Measurements from ENCODE around the gene MTSS2. TPM values are rescaled to one million over a fixed set of nuclear protein-coding genes. Genes with fewer than 3 reads are reported as not detected.
A peak's percentile ranks its signal among the peaks of the same experiment; 100 is the strongest.
"Not testable (repeated sequence)": the region's sequence is repeated elsewhere in the genome, so short reads cannot be mapped to it uniquely, and the experiment has no call there.

Gene MTSS2
- polyA plus RNA-seq, 1 donor from 2014 or later, result 0.06 TPM

DNA sequence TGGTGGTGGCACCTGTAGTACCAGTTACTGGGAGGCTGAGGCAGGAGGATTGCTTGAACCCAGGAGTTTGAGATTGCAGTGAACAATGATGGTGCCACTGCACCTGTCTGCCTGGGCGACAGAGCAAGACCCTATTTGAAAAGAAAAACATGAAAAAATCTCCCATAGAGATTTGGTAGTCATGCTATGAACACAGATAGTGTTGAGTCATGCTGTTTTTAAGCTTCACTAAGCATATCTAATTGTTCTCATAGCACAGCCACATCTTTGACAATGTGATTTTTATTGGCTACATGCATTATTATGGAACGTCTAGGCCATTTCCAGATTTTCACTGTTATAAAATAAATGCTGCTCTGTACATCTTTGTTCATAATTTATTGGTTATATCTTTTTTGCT is 33.5 kb downstream of the MTSS2 start:
- Mint-ChIP-seq H3K4me1 (peaks cover 0 to 5% (median 5%) of the 10 kb centered on the region in 3 donors), H3K36me3 (no peaks in the 10 kb centered on the region), H3K9me3 (no peaks in the 10 kb centered on the region), H3K4me3 (peak overlapping the region in 1 of 4 donors; percentile 20), H3K27me3 (peaks cover 4% of the 10 kb centered on the region), H3K27ac (no peak overlapping the region)

DNA sequence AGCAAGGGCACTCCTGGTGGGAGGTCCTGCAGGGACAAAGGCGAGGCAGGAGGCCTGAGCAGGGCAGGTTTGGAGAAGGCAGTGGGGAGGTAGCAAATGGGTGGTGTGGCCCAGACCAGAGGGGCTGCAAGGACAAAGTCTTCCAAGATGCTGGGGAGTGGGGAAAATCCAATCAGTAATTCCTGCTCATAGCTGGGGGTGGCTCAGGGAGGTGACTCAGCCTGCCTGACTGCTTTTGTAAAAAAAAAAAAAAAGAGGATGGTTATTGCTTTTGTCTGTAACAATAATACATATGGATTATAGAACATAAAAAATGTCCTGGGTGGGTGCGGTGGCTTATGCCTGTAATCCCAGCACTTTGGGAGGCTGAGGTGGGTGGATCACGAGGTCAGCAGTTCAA is 34.3 kb downstream of the MTSS2 start:
- Mint-ChIP-seq H3K36me3 (no peaks in the 10 kb centered on the region), H3K9me3 (no peaks in the 10 kb centered on the region), H3K27me3 (peaks cover 4% of the 10 kb centered on the region), H3K4me3 (no peak overlapping the region), H3K4me1 (peaks cover 0 to 5% (median 5%) of the 10 kb centered on the region in 3 donors), H3K27ac (no peak overlapping the region)

DNA sequence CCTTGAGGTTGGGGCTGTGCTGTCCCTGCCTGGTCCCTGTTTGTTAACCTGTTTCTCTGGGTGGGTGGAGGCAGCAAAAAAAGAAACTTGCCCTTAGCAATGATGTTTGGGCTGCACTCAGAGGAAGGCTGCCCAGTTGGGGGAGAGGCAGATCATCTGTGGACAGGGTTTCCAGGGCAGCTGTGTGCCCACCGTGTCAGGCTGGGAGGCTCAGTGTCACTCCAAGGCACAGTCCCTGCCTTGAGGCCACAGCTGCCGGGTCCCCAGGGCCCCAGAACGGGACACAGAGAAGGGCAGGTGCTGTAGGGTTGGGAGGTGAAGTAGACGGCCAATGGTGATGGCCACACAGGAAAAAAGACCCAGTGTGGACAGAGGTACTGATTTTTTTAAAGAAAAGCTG is 35.6 kb downstream of the MTSS2 start:
- H3K27ac Mint-ChIP-seq, result no peak overlapping the region
- H3K4me1 Mint-ChIP-seq, result peaks cover 0 to 5% (median 5%) of the 10 kb centered on the region in 3 donors
- H3K4me3 Mint-ChIP-seq, result no peak overlapping the region
- no peaks in the 10 kb centered on the region for H3K9me3 Mint-ChIP-seq
- peaks cover 4% of the 10 kb centered on the region for H3K27me3 Mint-ChIP-seq
- peaks cover 1% of the 10 kb centered on the region for H3K36me3 Mint-ChIP-seq

DNA sequence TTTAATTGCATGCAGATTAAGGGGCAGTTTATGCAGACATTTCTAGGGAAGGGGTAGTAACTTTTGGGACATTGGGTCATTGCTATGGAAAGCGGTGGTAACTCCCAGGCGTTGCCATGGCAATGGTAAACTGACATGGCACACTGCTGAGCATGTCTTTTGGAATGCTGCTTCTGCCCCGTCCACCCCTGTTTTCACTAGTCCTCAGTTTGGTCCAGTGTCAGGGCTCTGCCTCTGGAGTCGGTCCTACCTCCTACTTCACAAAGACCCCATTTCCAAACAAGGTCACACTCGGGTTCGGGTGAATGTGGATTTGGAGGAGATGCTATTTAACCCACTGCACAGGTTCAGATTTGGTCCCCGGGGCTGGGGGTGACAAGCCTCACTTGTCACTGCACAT is 36.6 kb downstream of the MTSS2 start:
- no peaks in the 10 kb centered on the region for H3K9me3 Mint-ChIP-seq
- peaks cover 1% of the 10 kb centered on the region for H3K36me3 Mint-ChIP-seq
- H3K27me3 Mint-ChIP-seq, result peaks cover 4% of the 10 kb centered on the region
- no peak overlapping the region for H3K27ac Mint-ChIP-seq
- peaks cover 0 to 5% (median 5%) of the 10 kb centered on the region in 3 donors for H3K4me1 Mint-ChIP-seq
- H3K4me3 Mint-ChIP-seq, result no peak overlapping the region

DNA sequence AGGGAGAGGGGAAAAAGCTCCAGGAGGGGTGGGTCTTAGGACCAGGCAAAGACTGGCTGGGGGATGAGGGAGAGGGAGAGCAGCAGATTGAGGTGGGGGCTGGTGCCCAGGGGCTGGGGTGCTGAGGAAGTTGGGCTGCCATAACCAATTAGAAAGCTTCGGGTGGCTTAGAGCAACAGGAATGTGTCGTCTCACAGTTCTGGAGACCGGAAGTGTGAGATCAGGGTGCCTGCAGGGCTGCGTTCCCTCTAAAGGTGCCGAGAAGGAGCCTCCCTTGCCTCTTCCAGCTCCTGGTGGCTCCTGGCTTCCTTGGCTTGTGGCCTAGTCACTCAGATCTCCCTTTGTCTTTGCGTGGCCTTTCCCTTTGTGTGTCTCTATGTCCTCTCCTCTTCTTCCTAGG is 37.2 kb downstream of the MTSS2 start:
- no peak overlapping the region for H3K27ac Mint-ChIP-seq
- H3K4me1 Mint-ChIP-seq, result peaks cover 0 to 2% (median under 1%) of the 10 kb centered on the region in 3 donors
- no peaks in the 10 kb centered on the region for H3K9me3 Mint-ChIP-seq
- no peak overlapping the region for H3K4me3 Mint-ChIP-seq
- H3K27me3 Mint-ChIP-seq, result peaks cover 3% of the 10 kb centered on the region
- peaks cover 1% of the 10 kb centered on the region for H3K36me3 Mint-ChIP-seq

DNA sequence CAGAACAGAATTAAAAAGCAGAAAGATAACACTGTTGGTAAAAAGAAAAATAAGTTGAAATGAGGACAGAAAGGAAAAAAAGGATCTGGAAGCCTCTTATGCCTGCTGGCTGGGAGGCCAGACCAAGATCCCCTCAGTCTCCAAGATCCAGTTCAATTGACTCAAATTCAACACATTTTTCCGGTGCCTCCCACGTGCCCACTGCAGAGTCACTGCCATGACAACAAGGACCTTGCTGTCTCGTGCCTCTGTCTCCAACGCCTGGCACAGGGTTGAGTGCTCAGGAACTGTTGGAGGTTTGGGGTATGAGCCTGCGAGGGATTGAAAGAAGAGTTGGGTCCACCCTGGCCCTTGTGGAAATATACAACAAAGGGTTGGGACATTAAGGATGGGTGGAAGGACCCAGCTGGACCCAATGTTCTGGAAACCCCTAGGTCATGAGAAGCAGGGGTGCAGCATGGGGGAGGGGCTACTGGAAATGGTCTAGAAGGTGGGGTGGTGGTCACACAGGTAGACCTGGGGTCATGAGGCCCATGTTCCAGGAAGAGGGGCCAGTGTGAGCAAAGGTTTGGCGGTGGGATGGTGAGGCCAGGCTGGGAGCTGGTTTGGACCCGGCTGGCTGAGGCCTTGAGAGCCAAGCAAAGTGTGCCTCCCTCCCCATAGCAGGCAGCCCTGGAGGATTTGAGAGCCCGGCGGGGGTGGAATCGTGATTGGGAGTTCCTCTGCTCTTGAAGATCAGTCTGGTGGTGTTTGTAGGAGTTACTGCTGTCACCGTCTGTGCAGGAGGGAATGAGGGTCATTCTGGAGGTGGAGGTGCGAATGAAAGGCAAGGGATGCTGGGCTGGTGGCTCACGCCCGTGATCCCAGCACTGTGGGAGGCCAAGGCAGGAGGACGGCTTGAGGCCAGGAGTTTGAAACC is 38.2 kb downstream of the MTSS2 start:
- Mint-ChIP-seq H3K4me3 (no peak overlapping the region), H3K4me1 (peaks cover 0 to 2% (median 0%) of the 10 kb centered on the region in 3 donors)

DNA sequence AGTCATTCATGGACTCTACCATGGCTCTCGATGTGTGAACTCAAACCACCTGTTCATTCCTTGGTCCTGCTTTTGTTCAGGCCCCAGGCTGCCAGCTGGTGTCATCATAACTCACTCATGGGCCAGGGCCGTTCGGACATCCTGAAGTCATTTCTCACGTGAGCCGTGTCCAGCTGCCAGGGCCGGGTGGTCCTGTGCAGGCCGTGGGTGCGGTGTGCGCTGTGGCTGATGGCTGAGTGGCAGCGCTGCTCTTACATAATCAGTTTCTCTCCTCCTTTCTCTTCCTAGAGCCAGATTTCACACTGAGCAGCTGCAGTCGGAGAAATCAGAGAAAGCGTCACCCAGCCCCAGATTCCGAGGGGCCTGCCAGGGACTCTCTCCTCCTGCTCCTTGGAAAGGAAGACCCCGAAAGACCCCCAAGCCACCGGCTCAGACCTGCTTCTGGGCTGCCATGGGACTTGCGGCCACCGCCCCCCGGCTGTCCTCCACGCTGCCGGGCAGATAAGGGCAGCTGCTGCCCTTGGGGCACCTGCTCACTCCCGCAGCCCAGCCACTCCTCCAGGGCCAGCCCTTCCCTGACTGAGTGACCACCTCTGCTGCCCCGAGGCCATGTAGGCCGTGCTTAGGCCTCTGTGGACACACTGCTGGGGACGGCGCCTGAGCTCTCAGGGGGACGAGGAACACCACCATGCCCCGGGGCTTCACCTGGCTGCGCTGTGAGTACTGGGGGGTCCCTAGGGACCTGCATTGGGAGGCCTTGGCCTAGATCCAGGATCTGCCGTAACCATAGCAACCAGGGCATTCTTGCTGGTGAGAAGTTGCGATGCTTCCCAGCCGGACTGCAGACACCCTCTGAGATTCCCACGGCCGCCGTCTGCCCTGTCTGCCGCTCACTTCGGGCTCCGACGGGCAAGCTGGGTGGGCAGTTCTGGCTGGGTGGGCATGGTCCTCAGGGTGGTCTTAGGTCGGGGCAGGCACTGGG is 39.3 kb downstream of the MTSS2 start, which contains the start of gene IL34:
TSS of gene IL34 (plus strand) at position 300 of the 982 bp plus-strand sequence. CDS start at position 689, 389 bp downstream.
- Mint-ChIP-seq H3K27ac (no peak within 1 kb of the TSS), H3K4me3 (peak within 1 kb of the TSS in 1 of 4 donors; percentile 23), H3K9me3 (no peaks in the 10 kb centered on the region)

More for the DNA sequence above, 38.2 kb downstream of the MTSS2 start:
- H3K27me3 Mint-ChIP-seq, result peaks cover 3% of the 10 kb centered on the region
- no peak overlapping the region for H3K27ac Mint-ChIP-seq
- H3K9me3 Mint-ChIP-seq, result no peaks in the 10 kb centered on the region
- peaks cover 1% of the 10 kb centered on the region for H3K36me3 Mint-ChIP-seq

DNA sequence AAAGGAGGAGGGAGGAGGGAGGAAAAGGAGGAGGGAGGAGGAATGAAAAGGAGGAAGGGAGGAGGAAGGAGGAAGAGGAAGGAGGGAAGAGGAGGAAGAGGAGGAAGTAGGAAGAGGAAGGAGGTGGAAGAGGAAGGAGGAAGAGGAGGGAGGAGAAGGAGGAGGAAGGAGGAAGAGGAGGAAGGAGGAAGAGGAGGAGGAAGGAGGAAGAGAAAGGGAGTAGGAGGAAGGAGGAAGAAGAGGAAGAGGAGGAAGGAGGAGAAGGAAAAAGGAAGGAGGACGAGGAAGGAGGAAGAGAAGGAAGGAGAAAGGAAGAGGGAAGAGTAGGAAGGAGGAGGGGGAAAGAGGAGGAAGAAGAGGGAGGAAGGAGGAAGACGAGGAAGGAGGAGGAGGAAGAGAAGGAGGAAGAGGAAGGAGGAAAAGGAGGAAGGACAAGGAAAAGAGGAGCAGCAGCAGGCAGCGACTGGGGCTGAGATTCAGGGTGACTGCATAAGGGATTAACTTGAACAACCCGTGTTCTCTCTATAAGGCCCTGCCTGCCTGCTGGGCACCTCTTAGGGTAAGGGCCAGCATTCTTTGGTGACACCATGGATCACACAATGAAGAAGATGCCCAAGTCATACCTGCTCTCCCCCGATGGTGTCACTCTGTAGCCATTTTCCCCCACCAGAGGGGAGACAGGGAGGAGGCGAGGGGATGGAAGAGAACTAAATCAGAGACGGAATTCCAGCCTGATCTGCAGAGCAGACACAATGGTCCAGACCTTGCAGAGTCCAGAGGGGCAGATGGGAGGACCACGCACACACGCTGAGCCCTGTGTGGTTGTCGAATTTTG is 40.9 kb downstream of the MTSS2 start:
- H3K4me1 Mint-ChIP-seq, result peaks cover 0 to 2% (median 0%) of the 10 kb centered on the region in 3 donors
- H3K36me3 Mint-ChIP-seq, result peaks cover 1% of the 10 kb centered on the region
- H3K4me3 Mint-ChIP-seq, result no peak overlapping the region
- no peak overlapping the region for H3K27ac Mint-ChIP-seq
- peaks cover 9% of the 10 kb centered on the region for H3K27me3 Mint-ChIP-seq
- no peaks in the 10 kb centered on the region for H3K9me3 Mint-ChIP-seq

More for the DNA sequence above, 39.3 kb downstream of the MTSS2 start, which contains the start of gene IL34:
- Mint-ChIP-seq H3K27me3 (peaks cover 7% of the 10 kb centered on the region), H3K4me1 (peaks cover 0 to 2% (median 0%) of the 10 kb centered on the region in 3 donors), H3K36me3 (peaks cover 1% of the 10 kb centered on the region)

DNA sequence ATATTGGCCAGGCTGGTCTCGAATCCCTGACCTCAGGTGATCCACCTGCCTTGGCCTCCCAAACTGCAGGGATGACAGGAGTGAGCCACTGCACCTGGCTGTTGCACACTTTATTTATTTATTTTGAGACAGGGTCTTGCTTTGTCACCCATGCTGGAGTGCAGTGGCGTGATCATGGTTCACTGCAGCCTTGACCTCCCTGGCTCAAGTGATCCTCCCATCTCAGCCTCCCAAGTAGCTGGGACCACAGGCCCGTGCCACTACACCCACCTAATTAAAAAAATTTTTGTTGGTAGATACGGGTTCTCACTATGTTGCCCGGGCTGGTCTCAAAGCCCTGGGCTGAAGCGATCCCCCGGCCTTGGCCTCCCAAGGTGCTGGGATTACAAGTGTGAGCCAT is 42.6 kb downstream of the MTSS2 start:
- not testable (repeated sequence) for H3K9me3 Mint-ChIP-seq

DNA sequence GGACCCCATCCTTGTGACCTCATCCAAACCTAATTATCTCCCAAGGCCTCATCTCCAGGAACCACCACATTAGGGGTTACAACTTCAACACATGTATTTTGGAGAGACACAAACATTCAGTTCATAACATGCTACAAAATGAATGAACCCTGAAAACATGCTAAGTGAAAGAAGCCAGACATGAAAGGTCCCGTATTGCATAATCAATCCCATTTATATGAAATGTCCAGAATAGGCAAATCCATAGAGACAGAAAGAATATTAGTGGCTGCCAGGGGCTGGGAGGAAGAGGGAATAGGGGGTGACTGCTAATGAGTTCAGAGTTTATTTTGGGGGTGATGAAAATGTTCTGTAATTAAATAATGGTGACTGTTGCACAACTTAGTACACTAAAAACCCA is 43.2 kb downstream of the MTSS2 start:
- H3K9me3 Mint-ChIP-seq, result no peaks in the 10 kb centered on the region
- no peak overlapping the region for H3K4me3 Mint-ChIP-seq
- no peak overlapping the region for H3K27ac Mint-ChIP-seq
- no peaks in the 10 kb centered on the region for H3K4me1 Mint-ChIP-seq
- H3K36me3 Mint-ChIP-seq, result peaks cover 1% of the 10 kb centered on the region
- peaks cover 7% of the 10 kb centered on the region for H3K27me3 Mint-ChIP-seq

More for the DNA sequence above, 42.6 kb downstream of the MTSS2 start:
- not testable (repeated sequence) for H3K4me3 Mint-ChIP-seq, H3K36me3 Mint-ChIP-seq, H3K27ac Mint-ChIP-seq, H3K27me3 Mint-ChIP-seq, H3K4me1 Mint-ChIP-seq

DNA sequence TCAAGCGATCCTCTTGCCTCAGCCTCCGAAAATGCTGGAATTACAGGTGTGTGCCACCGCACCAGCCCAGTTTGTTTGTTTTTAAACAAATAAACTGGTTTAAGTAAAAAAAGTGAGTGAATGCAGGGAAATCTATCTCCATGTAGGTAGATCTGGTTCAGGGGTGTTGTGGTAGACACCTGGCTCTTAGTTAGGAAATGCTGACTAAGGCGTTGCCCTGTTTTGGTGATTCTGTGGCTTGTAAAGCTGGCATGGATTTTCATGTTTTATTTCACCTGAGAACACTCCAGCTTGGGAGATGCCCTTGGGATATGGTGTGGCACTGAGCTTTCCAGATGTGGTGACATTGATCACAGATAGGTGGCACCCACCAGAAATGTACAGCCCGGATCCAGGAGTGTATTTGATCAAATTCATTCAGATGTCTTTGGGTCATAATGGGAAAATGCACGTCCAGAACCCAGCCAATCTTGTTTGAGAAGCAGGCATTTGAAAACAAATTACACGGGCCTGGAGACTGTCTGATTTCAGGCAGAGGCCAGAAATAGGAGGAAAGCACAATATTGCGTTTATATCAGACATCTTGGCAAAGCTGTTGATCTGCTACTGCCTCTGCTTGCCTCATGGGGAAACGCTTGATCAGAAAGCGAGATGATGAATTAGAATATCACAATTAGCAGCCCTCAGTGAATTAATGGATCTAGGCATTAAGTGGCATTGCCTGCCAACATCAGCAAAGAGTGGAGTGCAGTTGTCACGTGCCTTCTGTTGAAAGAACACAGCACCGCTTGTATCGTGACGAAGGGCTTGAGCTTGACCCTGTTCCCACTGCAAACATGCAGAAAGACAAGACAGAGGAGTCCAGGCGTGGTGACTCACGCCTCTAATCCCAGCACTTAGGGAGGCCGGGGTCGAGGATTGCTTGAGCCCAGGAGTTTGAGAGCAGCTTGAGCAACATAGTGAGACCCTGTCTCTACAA is 46.8 kb downstream of the MTSS2 start:
- peaks cover 7% of the 10 kb centered on the region for H3K27me3 Mint-ChIP-seq
- no peaks in the 10 kb centered on the region for H3K36me3 Mint-ChIP-seq
- no peaks in the 10 kb centered on the region for H3K9me3 Mint-ChIP-seq
- H3K4me1 Mint-ChIP-seq, result no peaks in the 10 kb centered on the region
- H3K27ac Mint-ChIP-seq, result no peak overlapping the region
- no peak overlapping the region for H3K4me3 Mint-ChIP-seq

Data from IgD-negative memory B cell (primary cell).